Caki2 (cell line): Measurements from ENCODE around the gene INAFM1. TPM values are rescaled to one million over a fixed set of nuclear protein-coding genes. Genes with fewer than 3 reads are reported as not detected.

ENCODE experiments used
- DNase-seq: peaks from one replicate; pipeline ENCODE4 v3.0.0-alpha.2; 2015; ENCODE audit warnings: low read depth
- in situ Hi-C: cut with HindIII; loops from 2 replicates; pipeline ENCODE4 v1.10.0; 2016; ENCODE audit warnings: low sequenced_read_pairs, low pct_unique_long_range_greater_than_20kb, mixed read lengths
- total RNA-seq: library from RNA; depleted of rRNA; stranded (reverse); fragments of >200 nt; shearing (Covaris generic); gene quantifications from 2 replicates; pipeline ENCODE4 v1.2.3, GENCODE V29; 2014; ENCODE audit warnings: low replicate concordance; rRNA removed

Gene INAFM1
- total RNA-seq, result 2.4 and 5.0 TPM in 2 replicates

DNA sequence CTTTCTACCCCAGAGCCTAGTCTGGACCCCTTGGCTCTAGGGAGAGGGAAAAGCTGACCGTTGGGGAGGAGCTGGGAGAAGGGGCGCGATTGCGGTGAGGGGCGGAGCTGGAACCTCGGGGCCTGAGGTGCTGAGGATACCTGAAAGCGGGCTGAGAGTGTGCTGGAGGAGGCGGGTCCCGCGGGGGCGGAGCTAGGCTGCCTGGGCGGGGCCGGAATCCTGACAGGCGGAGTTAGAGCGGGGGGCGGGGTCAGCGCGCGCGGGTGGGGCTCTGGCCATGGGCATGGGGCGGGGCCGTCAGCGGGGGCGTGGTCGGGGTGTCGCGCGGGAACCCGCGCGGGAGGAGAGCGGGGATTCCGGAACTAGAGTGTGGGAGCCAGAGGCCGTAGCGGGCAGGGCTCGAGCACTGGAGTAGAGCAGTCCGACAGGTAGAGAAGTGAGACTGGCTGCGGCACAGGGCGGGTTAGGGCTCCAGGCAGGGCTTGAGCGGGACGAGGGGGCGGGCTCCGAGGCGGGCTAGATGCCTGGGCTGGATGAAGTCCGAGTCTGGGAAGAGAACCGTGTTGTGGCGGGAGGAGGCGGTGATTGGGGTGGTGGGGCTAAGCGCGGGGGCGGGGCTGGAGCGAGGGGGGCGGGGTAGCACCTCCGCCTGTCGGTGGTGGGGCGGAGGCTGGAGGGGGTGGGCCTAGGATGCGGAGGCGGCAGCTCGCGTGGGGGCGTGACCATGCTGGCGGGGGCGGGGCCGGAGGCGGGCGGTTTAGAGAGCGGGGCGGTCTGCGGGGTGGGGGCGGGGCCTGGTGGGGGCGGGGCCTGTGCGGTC lies at the start of gene INAFM1:
TSS of gene INAFM1 (plus strand) at position 815 of the 820 bp plus-strand sequence. CDS start 35 bp downstream, outside the sequence.
- in situ Hi-C loops, result no loop called here
- peak; percentile 94 for DNase-seq

DNA sequence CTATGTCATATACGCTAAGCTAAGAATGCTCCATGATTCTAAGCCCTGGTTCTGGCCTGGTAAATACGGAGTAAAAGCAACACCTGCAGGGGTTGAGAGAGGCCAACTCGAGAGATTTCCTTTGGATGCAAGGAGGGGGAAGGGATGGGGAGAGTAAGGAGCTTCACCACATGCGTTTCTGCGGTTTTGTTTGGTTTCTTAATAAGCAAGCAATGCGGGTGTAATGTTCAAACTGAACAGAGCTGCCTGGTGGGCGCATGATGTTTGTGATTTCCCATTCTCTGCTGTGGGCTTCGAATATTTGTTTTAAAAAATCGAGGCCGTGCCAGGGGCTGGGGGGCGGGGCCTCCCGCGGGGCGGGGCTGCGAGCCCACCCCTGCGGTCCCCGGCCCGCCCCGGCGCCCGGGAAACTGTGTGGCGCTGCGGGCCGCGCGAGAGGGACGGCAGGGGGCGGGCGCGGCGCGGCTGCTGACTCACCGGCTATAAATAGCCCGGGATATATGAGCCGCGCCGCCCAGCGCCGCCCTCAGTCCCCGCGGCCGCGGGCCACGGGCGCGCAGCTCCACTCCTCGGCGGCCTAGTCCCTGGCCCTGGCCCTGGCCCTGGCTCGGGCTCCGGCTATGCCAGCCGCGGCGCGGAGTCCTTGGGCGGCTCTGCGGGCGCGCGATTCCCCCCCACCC lies 48.8 kb upstream of the INAFM1 start:
- in situ Hi-C loops, result no loop called here
- DNase-seq, result peak; percentile 83

GRCh38 chr19:47226426-47227351 lies 48.0 kb upstream of the INAFM1 start:
- in situ Hi-C loops, result no loop called here

DNA sequence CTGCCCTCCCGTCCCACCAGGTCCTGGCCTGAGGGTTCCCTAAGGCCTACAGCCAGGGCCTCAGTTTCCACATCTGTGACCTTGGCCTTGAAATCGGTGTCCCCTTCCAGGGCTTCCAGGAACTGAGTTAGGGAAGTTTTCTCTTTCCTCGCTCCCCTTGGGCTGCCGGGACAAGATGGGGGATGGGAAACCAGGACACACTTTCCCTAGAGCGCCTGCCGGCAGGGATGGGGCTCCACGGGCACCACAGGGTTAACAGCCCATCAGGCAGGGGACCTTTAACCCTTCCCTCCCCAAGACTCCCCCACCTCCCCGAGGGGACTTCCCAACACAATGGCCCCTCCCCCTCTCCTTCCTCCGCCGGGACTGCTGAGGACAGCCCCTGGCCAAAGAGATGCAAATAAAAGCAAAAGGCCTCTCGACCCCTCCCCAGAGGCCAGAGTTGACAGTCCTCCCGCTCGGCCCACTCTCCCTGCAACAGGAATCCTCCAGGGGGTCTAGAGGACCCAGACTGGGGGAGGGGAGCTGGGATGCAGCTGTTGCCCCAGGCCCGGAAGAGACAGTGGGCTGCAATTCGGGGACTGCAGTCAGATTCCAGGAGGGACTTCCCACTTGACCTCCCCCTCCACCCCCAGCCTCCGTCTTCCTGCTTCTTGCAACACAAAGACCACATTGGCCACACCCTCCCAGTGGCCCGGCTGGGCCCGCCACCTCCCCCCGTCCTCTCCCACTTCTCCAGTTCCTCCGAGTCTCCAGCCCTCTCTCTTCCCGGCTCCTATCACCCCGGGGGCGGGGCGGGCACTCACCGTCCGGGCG lies 47.1 kb upstream of the INAFM1 start:
- DNase-seq, result peak; percentile 96
- in situ Hi-C loops, result no loop called here

More at GRCh38 chr19:47226426-47227351, 48.0 kb upstream of the INAFM1 start:
- DNase-seq, result peak; percentile 87

- in situ Hi-C loops, result no loop called here
- DNase-seq, result peak; percentile 82
These were observed 46.3 kb upstream of the INAFM1 start for GRCh38 chr19:47228168-47228936.

- in situ Hi-C loops, result no loop called here
These were observed 45.6 kb upstream of the INAFM1 start for GRCh38 chr19:47228937-47229675.

GRCh38 chr19:47229676-47230053 lies 45.0 kb upstream of the INAFM1 start:
- DNase-seq, result peak; percentile 51
- in situ Hi-C loops, result no loop called here

More at GRCh38 chr19:47228937-47229675, 45.6 kb upstream of the INAFM1 start:
- DNase-seq, result peak; percentile 53

- peak; percentile 61 for DNase-seq
- in situ Hi-C loops, result no loop called here
These were observed 44.4 kb upstream of the INAFM1 start for GRCh38 chr19:47230054-47230920.

DNA sequence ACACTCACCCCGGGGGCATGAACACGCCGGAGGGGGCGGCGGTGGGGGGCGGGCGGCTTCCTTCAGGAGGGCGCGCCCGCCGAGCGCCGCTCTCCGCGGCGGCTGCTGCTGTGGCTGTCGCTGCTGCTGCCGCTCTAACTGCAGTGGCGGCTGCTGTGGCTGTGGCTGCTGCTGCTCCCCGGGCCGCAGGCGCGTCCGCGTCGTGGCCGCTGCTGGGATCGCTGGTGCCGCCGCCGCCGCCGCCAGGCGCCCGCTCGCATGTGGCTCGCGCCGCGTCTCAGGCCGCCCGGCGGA lies 43.8 kb upstream of the INAFM1 start, which contains the start of gene BBC3:
TSS of gene BBC3 (minus strand) at position 279 of the 294 bp plus-strand sequence. CDS start 2,768 bp downstream, outside the sequence.
- in situ Hi-C loops, result no loop called here

DNA sequence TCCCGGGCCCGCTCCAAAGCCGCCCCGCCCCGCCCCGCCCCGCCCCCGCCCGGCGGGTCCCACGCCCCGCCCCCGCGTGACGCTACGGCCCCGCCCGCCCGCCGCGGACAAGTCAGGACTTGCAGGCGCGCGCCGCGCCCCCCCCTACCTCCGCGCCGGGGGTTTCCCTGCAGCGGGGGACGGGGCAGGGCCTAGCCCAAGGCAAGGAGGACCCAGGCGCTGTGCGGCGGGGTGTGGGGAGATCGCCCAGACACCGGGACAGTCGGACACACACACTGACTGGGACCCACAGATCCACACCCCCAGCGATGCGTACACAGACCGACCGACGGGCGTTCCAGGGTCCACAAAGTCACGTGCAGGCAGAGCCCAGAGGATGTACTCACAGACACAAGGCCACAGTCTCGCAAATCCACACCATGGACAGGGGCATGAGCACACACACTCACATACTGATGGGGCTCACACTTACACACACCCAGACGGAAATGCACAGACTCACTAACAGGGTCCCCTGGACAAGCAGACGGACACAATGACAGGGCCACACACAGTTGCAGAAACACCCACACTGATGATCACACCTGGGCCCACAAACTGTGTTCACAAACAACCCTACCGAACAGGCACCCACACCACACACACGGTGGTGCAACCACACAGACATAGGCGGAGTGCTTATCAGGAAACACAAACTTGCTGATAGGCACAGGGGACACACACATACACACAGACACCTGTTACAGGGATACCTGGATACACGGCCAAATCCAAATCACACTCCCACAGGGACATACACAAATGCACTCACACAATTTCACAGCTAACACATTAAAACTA lies 43.2 kb upstream of the INAFM1 start:
- DNase-seq, result peak; percentile 84
- in situ Hi-C loops, result no loop called here

More for the DNA sequence above, 43.8 kb upstream of the INAFM1 start, which contains the start of gene BBC3:
- no peak for DNase-seq

DNA sequence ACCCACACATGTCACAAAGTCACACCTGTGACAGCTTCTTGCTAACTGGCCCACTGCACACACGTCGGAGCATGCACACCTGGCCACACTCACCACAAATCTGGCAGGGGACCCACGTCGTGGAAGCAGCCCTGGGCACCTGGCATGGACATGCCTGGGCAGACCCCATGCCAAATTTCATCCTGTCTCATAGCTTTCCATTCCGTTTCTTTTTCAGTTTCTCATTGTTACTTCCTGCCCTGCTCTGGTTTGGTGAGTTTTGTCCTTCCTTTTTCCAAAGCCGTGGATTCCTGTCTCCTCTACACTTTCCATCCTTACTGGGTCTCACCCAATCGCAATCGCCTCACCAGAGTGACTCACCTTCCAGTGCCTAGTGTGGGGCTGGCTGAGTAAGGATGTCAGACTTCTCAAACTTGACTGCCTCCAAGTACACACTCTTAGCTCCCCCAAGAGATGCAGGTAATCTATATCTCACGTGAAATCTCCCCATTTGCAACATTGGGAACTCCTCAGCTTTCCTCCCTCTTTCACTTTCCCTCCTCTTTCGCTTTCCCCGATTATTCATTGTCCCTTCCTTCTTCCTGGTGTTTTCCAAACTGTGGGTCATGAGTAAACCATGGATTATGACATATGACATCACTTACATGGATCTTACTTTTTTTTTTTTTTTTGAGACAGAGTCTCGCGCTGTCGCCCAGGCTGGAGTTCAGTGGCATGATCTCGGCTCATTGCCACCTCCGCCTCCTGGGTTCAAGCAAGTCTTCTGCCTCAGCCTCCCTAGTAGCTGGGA lies 42.1 kb upstream of the INAFM1 start:
- in situ Hi-C loops, result no loop called here
- peak; percentile 87 for DNase-seq

GRCh38 chr19:47236072-47236675 lies 38.5 kb upstream of the INAFM1 start:
- in situ Hi-C loops, result no loop called here
- DNase-seq, result no peak

- no peak for DNase-seq
- in situ Hi-C loops, result no loop called here
These were observed 35.5 kb upstream of the INAFM1 start for GRCh38 chr19:47239152-47239551.
